Ishikawa (cell line): ENCODE data around the gene COL3A1.

Source experiments
- EGR1 ChIP-seq: IDR thresholded peaks from 2 replicates; pipeline ENCODE4 v1.6.1; 2012
- EP300 ChIP-seq: IDR thresholded peaks from 2 replicates; pipeline ENCODE4 v1.6.1; 2012; ENCODE audit warnings: borderline replicate concordance
- MAX ChIP-seq: IDR thresholded peaks from 2 replicates; pipeline ENCODE4 v1.6.1; 2012
- RAD21 ChIP-seq: IDR thresholded peaks from 2 replicates; pipeline ENCODE4 v1.6.1; 2012; ENCODE audit warnings: low read depth
- REST ChIP-seq: IDR thresholded peaks from 2 replicates; pipeline ENCODE4 v1.6.1; 2012; ENCODE audit warnings: low read depth, mild to moderate bottlenecking
- TAF1 ChIP-seq: IDR thresholded peaks from 2 replicates; pipeline ENCODE4 v1.6.1; 2012; ENCODE audit warnings: low read depth, mild to moderate bottlenecking

- TF ChIP-seq REST (no peak), EGR1 (no peak), EP300 (no peak), MAX (no peak), TAF1 (no peak), RAD21 (no peak)
These were observed 8.0 kb upstream of the COL3A1 start for GRCh38 chr2:188966079-188966571.
